HG03135 (cell line): ENCODE measurements around the gene F2.
"Not testable (repeated sequence)": the region's sequence is repeated elsewhere in the genome, so short reads cannot be mapped to it uniquely, and the experiment has no call there.

Experiments
- ATAC-seq: cut with Tn5 transposase; IDR thresholded peaks from one replicate; pipeline ENCODE4 v1.9.1; 2021; ENCODE audit warnings: mild to moderate bottlenecking, moderate library complexity; ENCODE audit not compliant: unreplicated experiment

F2 gene

GRCh38 chr11:46719048-46719542 lies at the start of gene F2:
Gene F2 (plus strand): TSS chr11:46719213. CDS start chr11:46719236, 23 bp downstream.
- ATAC-seq = no peak

- no peak for ATAC-seq
These were observed 49.3 kb upstream of the F2 start for GRCh38 chr11:46669711-46670139.

- ATAC-seq = not testable (repeated sequence)
These were observed 48.5 kb upstream of the F2 start for GRCh38 chr11:46670521-46670920.

GRCh38 chr11:46671958-46672315 lies 47.1 kb upstream of the F2 start:
- ATAC-seq = no peak

- ATAC-seq = no peak
These were observed 46.6 kb upstream of the F2 start for GRCh38 chr11:46672381-46672839.

GRCh38 chr11:46673713-46674462 lies 45.1 kb upstream of the F2 start:
- ATAC-seq = no peak

- ATAC-seq = no peak
These were observed 44.3 kb upstream of the F2 start for GRCh38 chr11:46674463-46675287.

- no peak for ATAC-seq
These were observed 43.6 kb upstream of the F2 start for GRCh38 chr11:46675288-46675851.

- ATAC-seq = no peak
These were observed 43.1 kb upstream of the F2 start for GRCh38 chr11:46675949-46676348.

- ATAC-seq = no peak
These were observed 42.4 kb upstream of the F2 start for GRCh38 chr11:46676436-46677158.

GRCh38 chr11:46677169-46677568 lies 41.8 kb upstream of the F2 start:
- no peak for ATAC-seq

GRCh38 chr11:46677991-46678740 lies 40.8 kb upstream of the F2 start:
- no peak for ATAC-seq

GRCh38 chr11:46678741-46679130 lies 40.3 kb upstream of the F2 start:
- ATAC-seq = no peak

- no peak for ATAC-seq
These were observed 39.5 kb upstream of the F2 start for GRCh38 chr11:46679241-46680163.

- no peak for ATAC-seq
These were observed 38.8 kb upstream of the F2 start for GRCh38 chr11:46680164-46680760.

- ATAC-seq = no peak
These were observed 38.2 kb upstream of the F2 start for GRCh38 chr11:46680815-46681214.

- no peak for ATAC-seq
These were observed 37.2 kb upstream of the F2 start for GRCh38 chr11:46681814-46682213.
